ENCODE measurements around the gene EPHA2.

The EPHA2 gene

GRCh38 chr1:16088996-16089395 is 66.9 kb downstream of the EPHA2 start:
- DNase-seq, result no peak

GRCh38 chr1:16088351-16088911 is 67.4 kb downstream of the EPHA2 start:
- no peak for DNase-seq

GRCh38 chr1:16087733-16088132 is 68.1 kb downstream of the EPHA2 start:
- DNase-seq, result no peak

- no peak for DNase-seq
These were observed 70.3 kb downstream of the EPHA2 start for GRCh38 chr1:16085522-16085921.

GRCh38 chr1:16083486-16083885 is 72.4 kb downstream of the EPHA2 start:
- no peak for DNase-seq

GRCh38 chr1:16082283-16083038 is 73.4 kb downstream of the EPHA2 start:
- peak in 2 of 4 experiments; percentile 41 to 54 for DNase-seq

- no peak for DNase-seq
These were observed 74.2 kb downstream of the EPHA2 start for GRCh38 chr1:16081636-16082035.

GRCh38 chr1:16080422-16081150 is 75.3 kb downstream of the EPHA2 start:
- no peak for DNase-seq

GRCh38 chr1:16078925-16079656 is 76.8 kb downstream of the EPHA2 start:
- DNase-seq, result peak; percentile 33 to 64 (median 40)

- no peak for DNase-seq
These were observed 78.2 kb downstream of the EPHA2 start for GRCh38 chr1:16077406-16078245.

- no peak for DNase-seq
These were observed 79.0 kb downstream of the EPHA2 start for GRCh38 chr1:16076865-16077238.

GRCh38 chr1:16076031-16076864 is 79.6 kb downstream of the EPHA2 start:
- DNase-seq, result no peak

- DNase-seq, result no peak
These were observed 80.4 kb downstream of the EPHA2 start for GRCh38 chr1:16075337-16076030.
